GM12874 (cell line): ENCODE results near the gene ARPC5L.

Experiments
- TF ChIP-seq, protein P1 (sequence below): IDR thresholded peaks from 2 replicates; pipeline ENCODE4 v1.5.1; 2011; ENCODE audit warnings: low read depth, mild to moderate bottlenecking, control low read depth, low read length, moderate library complexity; ENCODE audit not compliant: insufficient read depth

The ARPC5L gene

DNA sequence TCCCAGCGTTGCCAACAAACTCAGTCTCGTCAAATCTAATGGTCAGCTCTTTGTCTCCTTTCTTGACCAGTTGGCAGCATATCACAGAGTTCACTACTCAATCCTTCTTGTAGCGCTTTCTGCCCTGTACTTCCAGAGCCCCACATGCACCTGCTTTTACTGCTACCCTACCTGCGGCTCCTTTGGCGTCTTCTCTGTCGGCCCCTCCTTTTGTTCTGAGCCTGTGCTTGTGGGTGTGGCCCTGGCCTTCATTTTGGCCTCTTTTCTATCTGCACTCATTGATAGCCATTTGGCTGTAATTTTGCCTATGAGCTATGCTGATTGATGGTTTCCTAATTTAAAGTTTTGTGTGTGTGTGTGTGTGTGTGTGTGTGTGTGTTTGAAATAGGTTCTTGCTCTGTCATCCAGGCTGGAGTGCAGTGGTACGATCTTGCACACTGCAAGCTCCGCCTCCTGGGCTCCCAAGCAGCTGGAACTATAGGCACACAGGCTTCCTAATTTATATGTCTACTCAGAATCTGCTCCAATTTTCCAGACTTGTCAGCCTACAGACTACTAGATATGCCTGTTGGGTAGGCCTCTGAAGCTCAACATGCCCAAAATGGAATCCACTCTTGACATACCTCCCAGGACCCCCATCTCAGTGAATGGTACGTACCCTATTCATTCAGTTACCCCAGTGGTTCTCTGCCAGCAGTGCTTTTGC lies 32.3 kb downstream of the ARPC5L start:
- TF ChIP-seq, protein P1, sequence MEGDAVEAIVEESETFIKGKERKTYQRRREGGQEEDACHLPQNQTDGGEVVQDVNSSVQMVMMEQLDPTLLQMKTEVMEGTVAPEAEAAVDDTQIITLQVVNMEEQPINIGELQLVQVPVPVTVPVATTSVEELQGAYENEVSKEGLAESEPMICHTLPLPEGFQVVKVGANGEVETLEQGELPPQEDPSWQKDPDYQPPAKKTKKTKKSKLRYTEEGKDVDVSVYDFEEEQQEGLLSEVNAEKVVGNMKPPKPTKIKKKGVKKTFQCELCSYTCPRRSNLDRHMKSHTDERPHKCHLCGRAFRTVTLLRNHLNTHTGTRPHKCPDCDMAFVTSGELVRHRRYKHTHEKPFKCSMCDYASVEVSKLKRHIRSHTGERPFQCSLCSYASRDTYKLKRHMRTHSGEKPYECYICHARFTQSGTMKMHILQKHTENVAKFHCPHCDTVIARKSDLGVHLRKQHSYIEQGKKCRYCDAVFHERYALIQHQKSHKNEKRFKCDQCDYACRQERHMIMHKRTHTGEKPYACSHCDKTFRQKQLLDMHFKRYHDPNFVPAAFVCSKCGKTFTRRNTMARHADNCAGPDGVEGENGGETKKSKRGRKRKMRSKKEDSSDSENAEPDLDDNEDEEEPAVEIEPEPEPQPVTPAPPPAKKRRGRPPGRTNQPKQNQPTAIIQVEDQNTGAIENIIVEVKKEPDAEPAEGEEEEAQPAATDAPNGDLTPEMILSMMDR: no peak

DNA sequence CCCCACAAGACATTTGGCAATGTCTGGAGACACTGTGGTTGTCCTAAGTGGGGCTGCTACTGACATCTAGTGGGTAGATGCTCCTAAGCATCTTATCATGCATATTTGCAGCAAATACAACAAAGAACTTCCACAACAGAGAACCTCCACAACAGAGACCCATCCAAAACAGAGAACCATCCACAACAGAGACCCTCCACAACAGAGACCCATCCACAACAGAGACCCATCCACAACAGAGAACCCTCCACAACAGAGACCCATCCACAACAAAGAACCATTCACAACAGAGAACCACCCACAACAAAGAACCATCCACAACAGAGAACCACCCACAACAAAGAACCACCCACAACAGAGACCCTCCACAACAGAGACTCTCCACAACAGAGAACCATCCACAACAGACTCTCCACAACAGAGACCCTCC lies 32.8 kb downstream of the ARPC5L start:
- TF ChIP-seq, protein P1: peak; percentile 52

DNA sequence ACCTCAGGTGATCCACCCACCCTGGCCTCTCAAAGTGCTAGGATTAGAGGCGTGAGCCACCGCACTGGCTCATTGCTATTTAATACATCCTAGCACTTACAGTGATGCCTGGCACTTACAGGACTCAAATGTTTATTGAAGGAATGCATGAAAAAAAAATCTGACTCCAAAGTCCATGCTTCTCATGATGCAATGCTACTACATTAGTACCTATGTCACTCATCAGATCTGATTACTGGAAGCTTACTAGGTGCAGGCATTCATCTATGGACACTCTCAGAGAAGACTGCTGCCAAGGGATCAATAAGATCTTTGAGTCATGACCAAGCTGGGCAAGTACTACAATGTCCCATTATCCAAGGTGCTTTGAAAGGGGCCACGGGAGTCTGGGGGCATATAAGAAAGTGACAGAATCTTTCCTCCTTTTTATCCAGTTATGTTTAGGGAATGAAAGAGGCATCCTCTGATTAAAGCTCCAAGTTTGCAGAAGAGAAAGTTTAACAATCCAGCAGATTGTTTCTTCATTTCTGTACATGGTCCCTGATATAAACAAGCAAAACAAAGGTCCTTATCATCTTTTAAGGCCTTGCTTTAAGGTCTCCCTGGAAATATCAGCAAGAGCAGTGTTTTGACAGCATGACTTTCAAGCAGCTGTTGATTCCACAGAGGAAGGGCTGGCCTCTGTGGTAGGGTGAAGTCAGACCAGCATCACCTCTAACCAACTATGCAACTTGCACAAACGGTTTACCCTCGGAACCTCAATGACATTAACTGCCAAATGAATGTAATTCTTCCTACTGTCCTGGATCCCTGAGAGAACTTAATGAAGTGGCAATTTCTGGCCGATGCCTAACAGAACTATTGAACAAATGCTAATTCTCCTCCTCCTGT lies 35.9 kb downstream of the ARPC5L start:
- TF ChIP-seq, protein P1: no peak

DNA sequence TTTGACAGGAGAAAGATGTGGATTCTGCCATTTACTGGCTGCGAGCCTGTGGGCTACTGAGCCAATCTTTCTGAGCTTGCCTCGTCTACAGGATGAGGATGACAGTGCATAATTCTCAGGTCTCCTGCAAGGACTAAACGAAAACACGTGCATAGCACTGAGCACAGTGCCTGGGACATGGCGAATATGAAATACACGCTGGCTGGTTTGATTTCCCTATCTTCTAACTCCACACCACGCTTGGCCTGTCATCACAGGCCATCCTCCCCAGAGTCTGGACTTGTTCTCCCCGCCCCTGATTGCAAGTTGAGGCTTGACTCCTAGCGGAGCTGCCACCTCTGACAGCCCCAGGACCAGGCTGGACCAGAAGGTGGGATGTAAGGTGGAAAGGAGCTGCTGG lies 37.9 kb downstream of the ARPC5L start:
- TF ChIP-seq, protein P1: no peak

DNA sequence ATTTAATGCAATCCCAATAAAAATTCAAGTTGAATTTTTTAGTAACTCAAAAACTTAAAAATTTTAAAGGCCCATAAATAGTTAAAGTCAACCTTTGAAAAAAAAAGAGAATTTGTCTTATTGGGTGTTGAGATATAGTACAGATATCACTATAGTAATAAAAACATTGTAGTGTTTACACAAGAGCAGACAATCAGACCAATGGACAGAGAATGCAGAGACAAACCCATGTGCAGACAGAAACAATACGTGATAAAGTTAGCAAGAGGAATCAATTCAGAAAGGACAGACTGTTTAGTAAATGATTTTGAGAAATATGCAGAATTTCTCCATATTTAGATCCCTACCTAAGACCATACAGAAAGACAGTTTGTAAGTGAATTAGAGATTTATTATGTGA lies 45.0 kb downstream of the ARPC5L start:
- TF ChIP-seq, protein P1: no peak

DNA sequence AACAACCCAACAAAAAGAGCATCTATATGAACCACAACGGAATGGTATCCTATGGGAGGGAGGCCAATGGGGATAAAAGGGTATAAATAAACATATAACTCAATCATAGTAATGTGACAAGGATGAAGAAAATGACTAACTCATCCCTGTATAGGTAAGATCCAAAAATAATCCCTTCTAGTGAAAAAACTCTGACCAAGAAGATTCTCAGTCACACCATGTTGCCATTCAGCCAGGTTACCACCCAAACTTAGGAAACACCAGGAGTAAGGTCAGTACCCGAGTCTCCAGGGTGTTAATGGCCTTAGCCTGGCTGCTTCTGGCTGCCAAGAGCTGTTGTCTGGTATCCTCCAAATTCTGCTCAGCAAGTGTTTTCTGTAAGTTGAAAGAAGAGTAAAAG lies 46.2 kb downstream of the ARPC5L start:
- TF ChIP-seq, protein P1: no peak

DNA sequence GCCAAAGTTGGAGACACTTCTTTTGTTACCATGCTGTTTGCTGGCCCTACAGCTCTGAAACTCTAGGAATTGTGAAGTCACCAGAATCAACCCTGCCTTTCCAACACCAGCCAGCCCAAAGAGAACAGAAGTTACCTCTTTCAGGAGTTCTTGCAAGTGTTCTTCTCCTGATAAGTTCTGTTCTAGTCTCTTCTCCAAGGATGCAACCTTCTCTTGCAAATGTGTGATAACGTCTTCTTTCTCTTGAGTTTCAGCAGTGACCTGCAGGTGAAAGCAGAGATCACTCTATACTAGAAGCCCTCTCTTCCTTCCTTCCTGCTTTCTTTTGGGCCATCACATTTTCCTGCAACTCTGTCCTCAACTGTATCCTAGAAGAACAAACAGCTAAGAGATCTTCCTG lies 49.8 kb downstream of the ARPC5L start:
- TF ChIP-seq, protein P1: no peak
